Measurements from ENCODE around the gene RMRP.
"Not testable (repeated sequence)": the region's sequence is repeated elsewhere in the genome, so short reads cannot be mapped to it uniquely, and the experiment has no call there.

DNA sequence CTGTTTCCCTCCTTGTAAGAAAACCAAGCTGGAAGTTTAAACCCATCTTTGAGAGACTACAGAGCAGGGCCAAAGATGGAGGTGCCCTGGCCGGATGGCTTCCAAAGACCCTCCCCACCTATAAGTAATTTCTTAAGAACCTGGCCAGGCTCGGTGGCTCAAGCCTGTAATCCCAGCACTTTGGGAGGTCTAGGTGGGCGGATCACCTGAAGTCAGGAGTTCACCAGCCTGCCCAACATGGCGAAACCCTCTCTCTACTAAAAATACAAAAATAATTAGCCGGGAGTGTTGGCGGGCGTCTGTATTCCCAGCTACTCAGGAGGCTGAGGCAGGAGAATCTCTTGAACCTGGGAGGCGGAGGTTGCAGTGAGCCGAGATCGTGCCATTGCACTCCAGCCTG is 12.1 kb downstream of the RMRP start:
- TF ChIP-seq, protein P1, sequence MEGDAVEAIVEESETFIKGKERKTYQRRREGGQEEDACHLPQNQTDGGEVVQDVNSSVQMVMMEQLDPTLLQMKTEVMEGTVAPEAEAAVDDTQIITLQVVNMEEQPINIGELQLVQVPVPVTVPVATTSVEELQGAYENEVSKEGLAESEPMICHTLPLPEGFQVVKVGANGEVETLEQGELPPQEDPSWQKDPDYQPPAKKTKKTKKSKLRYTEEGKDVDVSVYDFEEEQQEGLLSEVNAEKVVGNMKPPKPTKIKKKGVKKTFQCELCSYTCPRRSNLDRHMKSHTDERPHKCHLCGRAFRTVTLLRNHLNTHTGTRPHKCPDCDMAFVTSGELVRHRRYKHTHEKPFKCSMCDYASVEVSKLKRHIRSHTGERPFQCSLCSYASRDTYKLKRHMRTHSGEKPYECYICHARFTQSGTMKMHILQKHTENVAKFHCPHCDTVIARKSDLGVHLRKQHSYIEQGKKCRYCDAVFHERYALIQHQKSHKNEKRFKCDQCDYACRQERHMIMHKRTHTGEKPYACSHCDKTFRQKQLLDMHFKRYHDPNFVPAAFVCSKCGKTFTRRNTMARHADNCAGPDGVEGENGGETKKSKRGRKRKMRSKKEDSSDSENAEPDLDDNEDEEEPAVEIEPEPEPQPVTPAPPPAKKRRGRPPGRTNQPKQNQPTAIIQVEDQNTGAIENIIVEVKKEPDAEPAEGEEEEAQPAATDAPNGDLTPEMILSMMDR (IDR thresholded peaks at IDR 0.05): not testable (repeated sequence)
- TF ChIP-seq POLR2A (IDR thresholded peaks at IDR 0.05): not testable (repeated sequence)
